T-helper 9 cell (primary cell): Measurements from ENCODE around the gene ZNF548.
"Not testable (repeated sequence)": the region's sequence is repeated elsewhere in the genome, so short reads cannot be mapped to it uniquely, and the experiment has no call there.

Experiments used
- DNase-seq: peaks from one replicate; pipeline ENCODE4 v3.0.0-alpha.2; 2020
- total RNA-seq, 2 donors: gene quantifications; one replicate each; lab custom pipeline; 2026; lab: John Stamatoyannopoulos, UW

Gene ZNF548
- 49.0 to 58.2 reads per million in 2 donors for total RNA-seq

DNA sequence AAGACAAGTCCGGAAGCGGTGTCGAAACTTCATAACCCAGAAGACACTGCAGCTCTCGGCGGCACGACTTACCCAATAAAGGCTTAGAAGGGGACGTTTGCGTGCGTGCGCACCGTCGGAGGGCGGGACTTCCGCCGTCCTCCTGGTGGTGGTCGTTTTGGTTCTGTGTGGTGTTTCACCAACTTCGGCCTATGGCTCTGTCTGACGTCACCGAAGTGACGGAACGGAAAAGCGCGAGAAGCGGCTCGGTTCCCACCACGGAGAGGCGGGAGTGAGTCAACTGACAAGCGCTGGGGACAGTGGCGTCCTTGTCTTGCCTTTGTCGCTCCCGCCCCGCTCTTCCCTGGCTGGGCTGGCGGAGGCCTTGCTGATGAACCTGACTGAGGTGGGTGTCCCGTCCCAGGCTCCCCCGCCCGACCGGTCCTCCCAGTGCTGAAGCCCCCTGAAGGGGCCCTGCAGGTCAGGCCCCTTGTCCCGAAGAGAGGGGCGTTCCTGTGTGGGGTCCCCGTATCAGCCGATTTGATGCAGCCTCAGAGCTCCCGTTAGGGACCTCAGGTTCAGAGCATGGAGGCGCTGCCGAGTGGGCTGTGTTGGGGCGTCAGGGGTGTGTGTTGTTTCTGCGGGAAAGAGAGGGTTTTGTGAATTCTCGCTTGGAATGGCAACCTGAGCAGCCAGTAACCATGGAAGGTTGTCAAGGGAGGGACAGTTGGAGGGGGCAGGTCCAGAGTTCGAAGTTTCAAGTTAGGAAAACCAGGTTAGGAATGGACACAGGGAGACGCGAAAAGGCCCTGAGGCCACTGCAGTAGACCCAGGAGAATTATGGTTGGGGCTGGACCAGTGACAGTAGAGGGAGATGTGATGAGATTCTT is at the start of gene ZNF548:
TSS of gene ZNF548 (plus strand) at position 125 of the 869 bp plus-strand sequence. CDS start at position 371, 246 bp downstream.
- DNase-seq = peak; percentile 95

DNA sequence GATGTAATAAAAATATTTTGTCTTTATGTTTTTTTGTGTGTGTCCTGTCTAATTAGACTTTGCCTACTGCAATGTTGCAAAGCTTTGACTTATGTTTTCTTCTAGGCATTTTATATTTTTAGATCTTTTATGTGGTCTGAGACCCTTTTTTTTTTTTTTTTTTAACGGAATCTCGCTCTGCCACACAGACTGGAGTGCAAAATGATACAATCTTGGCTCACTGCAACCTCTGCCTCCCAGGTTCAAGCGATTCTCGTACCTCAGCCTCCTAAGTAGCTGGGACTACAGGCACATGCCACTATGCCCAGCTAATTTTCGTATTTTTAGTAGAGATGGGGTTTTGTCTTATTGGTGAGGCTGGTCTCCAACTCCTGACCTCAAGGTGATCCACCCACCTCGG is 47.1 kb upstream of the ZNF548 start:
- DNase-seq = no peak

DNA sequence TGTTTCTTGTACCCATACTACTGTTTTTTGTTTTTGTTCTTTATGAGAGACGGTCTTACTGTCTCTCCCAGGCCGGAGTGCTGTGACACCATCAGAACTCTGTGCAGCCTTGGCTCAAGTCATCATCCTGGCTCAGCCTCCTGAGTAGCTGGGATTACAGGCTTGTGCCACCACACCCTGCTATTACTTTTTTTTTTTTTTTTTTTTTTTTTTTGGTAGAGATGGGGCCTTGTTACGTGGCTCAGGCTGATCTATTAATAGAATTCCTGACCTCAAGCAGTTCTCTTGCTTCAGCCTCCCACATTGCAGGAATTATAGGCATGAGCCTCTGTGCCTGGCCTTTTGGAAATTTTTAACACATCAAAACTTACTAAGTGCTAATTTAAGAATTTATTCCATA is 41.5 kb upstream of the ZNF548 start:
- DNase-seq = no peak

DNA sequence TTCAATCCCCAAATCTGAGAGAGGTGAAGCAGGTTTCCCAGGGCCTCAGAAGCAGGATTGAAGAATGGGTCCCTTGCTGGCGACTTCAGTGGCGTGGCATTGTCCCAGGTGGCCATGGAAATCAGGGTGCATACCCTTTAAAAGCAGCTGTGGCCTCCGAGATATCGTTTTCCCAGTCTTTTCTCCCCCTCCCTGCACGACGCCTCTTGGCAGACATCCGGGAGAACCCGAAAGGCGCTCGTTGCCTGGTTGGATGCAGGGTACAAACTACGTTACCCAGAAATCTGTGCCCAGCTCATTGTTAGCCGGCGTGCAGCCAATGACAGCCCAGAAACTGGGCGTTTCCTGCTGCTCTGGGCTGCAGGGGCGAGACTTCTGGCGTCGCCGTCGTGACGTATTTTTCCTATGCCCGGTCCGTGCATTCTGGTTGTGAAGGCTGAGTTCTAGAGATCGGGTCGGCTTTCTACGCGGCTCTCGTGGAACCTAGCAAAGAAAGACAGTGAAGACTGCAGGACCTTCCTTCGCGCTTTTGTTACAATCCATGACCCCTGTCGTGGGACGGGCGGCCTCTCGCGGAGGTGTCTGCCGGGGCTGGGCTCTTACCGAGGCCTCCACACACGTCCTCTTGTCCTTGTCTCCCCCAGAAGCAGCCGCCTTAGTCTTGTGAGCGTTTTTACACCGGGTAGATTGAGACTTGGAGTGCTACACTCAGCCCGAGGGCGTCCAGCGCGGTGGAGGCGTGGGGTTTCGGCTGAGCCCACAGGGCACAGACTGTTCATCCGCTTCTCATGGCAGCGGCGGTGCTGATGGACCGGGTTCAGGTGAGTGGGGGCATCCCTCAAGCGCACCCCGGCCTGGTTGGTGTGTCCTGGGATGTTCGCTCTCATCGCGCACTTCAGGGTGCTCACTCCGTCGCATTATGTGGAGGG is 38.5 kb upstream of the ZNF548 start, which contains the start of gene ZNF304:
TSS of gene ZNF304 (plus strand) at position 395 of the 929 bp plus-strand sequence. CDS start at position 789, 394 bp downstream.
- DNase-seq = peak; percentile 56

DNA sequence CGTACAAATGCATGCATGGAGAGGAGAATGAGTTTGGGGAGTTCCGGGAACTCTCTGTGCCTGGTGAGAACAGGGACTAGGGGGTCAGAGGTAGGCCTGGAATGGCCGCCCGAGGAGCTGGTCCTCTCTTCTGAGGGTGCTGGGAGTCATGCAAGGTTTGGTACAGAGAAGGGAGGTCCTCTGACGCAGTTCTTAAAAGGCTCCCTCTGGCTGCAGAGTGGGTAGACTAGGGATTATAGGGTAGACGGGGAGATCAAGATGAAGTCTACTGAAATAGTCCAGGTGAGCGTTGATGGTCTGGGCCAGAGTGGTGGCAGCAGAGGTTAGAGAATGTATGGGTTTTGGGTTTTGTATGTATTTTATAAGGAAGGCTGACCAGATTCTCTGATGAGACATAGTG is 37.8 kb upstream of the ZNF548 start:
- DNase-seq = no peak

DNA sequence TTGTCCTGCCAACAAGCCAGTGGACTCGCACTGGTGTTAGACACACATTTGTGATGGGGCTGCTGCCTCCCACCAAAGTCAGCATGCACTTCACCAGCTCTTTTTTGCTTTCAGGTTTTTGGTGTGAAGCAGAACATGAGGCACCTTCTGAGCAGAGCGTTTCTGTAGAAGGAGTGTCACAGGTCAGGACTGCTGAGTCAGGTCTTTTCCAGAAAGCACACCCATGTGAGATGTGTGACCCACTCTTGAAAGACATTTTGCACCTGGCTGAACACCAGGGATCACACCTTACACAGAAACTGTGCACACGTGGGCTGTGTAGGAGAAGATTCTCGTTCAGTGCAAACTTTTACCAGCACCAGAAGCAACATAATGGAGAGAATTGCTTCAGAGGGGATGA is 33.7 kb upstream of the ZNF548 start:
- DNase-seq = no peak

DNA sequence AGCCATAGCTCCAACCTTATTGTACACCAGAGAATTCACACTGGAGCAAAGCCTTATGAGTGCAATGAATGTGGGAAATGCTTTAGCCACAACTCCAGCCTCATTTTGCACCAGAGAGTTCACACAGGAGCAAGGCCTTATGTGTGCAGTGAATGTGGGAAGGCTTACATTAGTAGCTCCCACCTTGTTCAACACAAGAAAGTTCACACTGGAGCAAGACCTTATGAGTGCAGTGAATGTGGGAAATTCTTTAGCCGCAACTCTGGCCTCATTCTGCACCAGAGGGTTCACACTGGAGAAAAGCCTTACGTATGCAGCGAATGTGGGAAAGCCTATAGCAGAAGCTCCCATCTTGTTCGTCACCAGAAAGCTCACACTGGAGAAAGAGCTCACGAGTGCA is 32.2 kb upstream of the ZNF548 start:
- DNase-seq = no peak

DNA sequence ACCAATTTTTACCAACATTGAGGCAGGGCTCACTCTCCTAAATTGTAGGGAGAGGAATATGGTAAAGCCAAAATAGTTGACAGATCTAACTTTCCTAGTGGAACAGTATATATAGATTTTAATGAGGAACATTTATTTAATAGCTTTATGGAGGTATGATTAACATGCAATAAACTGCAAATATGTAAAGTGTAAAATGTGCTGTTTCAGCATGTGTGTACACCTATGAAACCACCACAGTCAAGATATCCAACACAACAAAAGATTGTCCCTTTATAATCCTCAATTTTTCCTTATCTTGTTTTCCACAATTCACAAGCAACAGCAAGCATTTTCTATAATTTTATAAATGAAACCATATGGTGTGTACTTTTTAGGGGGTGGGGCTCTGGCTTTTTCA is 30.4 kb upstream of the ZNF548 start:
- DNase-seq = no peak

DNA sequence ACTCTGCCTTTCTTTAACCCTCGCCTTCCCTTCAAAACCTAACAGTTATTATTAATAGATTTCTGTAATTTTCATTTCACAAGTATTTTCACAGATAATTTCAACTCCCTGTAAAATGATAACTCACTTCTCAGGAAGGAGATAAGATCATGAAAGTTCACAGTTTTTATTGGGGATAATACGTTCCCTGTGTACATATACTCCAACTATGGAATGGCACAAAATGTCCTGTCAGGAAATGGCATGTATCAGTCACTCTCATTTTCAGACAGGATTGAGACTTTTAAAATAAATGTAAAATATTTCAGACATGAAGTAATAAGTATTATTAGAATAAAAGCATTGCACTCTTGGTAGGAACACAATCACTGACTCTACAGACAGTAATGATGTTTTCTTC is 27.2 kb upstream of the ZNF548 start:
- no peak for DNase-seq

DNA sequence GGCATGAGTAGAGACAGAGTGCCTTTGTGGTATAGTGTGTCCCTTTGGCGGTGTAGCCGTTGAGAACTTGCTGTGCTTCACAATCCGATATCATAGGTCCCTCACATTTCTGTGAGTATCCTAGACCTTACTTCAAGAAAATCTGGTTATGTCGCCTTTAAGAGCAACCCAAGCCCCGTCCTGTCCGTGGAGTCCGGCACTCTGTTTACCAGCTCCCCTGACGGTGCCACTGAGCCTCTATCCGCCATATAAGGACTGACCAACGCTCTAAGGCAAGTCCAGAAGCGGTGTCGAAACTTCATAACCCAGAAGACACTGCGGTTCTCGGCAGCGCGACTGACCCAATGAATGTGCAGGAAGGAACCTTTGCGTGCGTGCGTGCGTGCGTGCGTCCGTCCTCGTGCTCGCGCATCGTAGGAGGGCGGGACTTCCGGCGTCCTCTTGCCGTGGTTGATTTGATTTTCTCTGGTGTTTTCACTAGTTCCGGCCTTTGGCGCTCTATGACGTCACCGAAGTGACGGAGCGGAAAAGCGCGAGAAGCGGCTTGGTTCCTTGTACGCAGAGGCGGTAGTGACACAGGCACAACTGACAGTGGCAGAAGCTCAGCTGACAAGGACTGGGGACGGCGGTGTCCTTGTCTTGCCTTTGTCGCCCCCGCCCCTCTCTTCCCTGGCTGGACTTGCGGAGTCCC is 26.5 kb upstream of the ZNF548 start, which contains the start of the genes TRAPPC2B and ZNF547:
TSS of gene TRAPPC2B (plus strand) at position 555 of the 691 bp plus-strand sequence. CDS start 1,283 bp downstream, outside the sequence.
TSS of gene ZNF547 (plus strand) at position 555 of the 691 bp plus-strand sequence. CDS start 5,005 bp downstream, outside the sequence.
- DNase-seq = peak; percentile 95

DNA sequence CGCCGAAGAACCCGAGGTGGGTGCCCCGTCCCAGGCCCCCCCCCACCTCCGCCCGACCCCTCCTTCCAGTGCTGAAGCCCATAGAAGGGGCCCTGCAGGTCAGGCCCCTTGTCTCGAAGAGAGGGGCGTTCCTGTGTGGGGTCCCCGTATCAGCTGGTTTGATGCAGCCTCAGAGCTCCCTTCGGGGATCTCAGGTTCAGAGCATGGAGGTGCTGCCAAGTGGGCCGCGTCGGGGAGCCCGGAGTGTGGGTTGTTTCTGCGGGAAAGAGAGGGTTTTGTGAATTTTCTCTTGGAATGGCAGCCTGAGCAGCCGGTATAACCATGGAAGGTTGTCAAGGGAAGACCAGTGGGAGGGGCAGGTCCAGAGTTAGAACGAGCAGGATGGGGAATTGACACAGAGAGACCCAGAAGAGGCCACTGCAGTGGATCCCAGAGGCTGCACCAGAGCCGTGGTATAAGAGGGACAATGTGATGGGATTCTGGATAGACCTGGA is 25.9 kb upstream of the ZNF548 start:
- no peak for DNase-seq

DNA sequence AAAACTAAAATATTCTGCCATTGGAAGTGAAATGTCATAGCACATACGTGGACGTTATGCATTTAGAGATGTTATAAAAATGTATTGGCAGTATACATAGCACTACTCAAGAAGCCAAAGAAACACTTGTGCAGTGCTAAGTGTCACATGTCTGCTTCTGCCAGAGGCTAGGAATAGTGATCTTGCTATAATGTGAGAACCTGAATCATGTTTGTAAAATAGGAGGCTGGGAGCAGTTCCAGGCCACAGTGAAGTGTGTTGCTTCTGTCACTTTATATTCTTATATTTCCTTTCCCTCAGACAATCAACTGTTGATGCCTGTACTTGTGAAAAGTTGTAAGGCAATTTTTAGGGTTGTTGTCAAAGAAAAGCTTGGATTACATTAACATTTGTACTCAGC is 22.9 kb upstream of the ZNF548 start:
- DNase-seq = no peak

DNA sequence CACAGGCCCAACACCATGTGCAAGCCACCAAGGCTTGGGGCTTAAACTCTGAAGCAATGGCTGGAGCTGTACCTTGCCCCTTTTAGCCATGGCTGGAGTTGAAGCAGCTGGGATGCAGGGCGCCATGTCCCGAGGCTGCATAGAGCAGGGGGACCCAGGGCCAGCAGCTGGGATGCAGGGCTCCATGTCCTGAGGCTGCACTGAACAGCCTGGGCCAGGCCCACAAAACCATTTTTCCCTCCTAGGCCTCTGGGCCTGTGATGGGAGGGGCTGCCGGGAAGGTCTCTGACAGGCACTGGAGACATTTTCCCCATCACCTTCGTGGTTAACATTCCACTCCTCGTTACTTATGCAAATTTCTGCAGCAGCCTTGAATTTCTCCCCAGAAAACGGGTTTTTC is 15.5 kb upstream of the ZNF548 start:
- no peak for DNase-seq

DNA sequence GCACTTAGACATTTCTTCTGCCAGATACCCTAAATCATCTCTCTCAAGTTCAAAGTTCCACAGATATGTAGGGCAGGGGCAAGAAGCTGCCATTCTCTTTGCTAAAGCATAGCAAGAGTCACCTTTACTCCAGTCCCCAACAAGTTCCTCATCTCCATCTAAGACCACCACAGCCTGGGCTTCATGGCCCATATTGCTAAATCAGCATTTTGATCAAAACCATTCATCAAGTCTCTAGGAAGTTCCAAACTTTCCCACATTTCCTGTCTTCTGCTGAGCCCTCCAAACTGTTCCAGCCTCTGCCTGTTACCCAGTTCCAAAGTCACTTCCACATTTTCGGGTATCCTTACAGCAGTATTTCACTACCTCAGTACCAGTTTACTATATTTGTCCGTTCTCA is 15.0 kb upstream of the ZNF548 start:
- not testable (repeated sequence) for DNase-seq

DNA sequence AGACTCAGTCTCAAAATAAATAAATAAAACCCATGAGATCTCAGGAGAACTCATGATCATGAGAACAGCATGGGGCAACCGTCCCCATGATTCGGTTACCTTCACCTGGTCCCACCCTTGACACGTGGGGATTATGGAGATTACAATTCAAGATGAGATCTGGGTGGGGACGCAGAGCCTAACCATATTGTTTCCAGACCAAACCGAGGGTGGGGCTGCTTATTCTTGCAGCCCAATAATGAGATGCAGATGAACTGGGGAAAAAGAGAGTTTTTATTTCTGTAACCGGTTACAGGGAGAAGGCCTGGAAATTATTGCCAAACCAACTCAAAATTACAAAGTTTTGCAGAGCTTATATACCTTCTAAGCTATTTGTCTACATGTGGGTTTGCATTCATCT is 13.5 kb upstream of the ZNF548 start:
- DNase-seq = no peak

DNA sequence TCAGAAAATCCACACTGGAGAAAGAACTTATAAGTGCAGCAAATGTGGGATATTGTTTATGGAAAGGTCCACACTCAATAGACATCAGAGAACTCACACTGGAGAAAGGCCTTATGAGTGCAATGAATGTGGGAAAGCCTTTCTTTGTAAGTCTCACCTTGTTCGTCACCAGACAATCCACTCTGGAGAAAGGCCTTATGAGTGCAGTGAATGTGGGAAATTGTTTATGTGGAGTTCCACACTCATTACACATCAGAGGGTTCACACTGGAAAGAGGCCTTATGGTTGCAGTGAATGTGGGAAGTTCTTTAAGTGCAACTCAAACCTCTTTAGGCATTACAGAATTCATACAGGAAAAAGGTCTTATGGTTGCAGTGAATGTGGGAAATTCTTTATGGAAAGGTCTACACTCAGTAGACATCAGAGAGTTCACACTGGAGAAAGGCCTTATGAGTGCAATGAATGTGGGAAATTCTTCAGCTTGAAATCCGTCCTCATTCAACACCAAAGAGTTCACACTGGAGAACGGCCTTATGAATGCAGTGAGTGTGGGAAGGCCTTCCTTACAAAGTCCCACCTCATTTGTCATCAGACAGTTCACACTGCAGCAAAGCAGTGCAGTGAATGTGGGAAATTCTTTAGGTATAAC is 12.0 kb upstream of the ZNF548 start:
- DNase-seq = no peak

DNA sequence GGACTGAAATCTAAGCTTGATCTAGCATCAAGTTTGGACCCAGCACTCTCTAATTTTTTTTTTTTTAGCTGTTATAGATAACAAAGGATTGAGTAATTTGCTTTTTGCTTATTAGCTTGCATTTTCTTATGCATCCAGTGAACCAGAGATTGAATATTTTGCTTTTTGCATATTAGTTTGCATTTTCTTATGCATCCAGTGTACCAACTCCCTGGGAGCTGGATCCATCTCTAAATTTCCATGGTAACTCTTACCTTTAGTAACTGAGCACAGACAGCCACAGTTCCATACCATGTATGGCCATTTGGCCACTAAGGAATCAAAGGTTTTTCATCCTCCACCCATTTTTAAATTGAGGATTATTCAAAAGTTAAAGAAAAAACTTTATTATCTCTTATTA is 8.7 kb upstream of the ZNF548 start:
- DNase-seq = no peak

DNA sequence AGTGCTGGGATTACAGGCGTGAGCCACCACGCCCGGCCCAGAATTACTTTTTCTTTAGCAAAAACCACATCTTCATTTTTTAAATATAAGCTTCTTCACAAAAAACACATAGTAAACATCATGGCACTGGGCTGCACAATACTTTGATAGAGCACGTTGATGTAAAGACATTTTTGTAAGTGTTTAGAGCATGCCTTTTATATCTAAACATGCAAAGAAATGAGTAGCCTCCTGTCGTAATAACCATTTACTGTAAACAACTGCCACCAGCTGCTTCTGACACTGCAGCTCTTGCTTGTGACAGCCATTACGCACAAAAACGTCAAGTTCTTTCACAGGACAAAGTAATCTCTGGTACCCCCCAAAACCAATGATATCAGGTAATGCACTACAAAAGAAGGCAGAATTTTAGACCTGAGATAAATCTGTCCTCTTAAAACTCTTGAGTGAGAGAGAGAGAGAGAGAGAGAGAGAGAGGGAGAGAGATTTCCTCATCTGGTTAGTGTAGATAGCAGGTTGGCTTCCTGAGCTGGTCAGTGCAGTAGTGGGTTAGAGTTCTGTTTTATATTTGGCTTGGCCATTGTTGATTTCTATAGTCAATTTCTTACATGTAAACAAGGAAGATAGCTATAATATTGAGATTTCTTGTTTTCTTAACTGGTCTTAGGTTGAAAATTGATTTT is 6.7 kb upstream of the ZNF548 start:
- no peak for DNase-seq

DNA sequence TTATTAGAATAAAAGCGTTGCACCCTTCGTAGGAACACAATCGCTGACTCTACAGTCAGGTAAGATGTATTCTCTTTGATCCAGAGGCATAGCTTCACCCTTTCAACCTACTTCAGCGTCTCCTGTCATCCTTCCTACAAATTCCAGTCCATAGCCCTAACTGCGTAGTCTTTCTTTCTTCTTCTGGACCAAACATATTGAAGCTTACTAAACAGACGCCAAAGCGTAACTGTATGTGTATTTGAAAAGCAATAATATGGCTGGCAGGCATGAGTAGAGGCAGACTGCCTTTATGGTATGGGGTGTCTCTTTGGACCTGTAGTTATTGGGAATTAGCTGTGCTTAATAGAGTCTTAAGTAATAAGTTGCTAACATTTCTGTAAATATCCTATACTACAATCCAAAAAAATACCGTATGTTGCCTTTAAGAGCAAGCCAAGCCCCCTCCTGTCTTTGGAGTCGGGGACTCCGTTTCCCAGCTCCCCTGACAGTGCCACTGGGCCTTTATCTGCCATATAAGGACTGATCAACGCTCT is 392 bp upstream of the ZNF548 start:
- DNase-seq = no peak

DNA sequence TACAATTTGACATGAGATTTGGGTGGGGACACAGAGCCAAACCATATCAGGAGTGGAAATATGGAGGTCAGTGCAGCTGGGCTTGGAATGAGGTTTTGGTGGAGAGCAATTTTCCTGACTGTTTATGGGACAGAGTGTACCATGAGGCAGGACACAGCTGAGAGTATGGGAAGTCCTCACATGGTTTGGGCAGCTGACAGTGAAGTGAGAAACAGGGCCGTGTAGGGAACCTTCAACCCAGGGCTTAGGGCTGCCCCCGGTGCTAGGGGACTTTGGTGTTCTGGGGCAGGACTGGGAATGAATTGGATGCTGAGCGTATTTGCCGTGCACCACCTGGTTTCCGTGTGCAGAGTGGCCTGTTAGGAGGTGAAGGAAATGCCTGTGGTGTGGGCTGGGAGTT is 6.1 kb downstream of the ZNF548 start:
- DNase-seq = no peak

DNA sequence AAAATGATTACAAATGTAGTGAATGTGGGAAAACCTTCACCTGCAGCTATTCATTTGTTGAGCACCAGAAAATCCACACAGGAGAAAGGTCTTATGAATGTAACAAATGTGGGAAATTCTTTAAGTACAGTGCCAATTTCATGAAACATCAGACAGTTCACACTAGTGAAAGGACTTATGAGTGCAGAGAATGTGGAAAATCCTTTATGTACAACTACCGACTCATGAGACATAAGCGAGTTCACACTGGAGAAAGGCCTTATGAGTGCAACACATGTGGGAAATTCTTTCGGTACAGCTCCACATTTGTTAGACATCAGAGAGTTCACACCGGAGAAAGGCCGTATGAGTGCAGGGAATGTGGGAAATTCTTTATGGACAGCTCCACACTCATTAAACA is 9.2 kb downstream of the ZNF548 start:
- DNase-seq = no peak
